Measurements from ENCODE around the gene ZMAT5. TPM values are rescaled to one million over a fixed set of nuclear protein-coding genes. Genes with fewer than 3 reads are reported as not detected.

ZMAT5 gene
- total and polyA plus RNA-seq, 2 of the 13 experiments (the other 11 are each of a cell fraction or from before 2014, with no cell fraction given): 20.7 to 27.8 TPM

DNA sequence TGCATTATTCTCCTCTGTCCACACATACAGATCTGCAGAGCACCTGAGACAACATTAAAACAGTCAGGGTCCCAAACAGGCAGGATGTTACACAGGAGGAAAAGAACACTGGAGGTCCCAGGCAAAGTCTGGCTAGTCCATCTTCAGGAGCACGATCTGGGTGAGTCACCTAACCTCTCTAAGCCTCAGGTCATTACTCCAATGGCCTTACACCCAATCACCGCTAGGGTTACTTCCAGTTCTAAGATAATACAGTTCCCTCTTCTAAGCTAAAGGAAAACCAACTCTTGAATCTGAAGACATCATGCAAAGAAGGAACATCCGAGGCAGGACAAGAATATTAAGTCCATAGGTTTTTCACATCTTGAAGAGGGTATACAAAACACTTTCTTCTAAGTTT is 46.8 kb upstream of the ZMAT5 start:
- FAIRE-seq (no peak), ATAC-seq (0 out of 3 replicates have a peak, but pooled peaks have one; percentile 29), DNase-seq (ENCODE audit: low spot score) (no peak)
- H3K27ac ChIP-seq (ENCODE audit: extremely low read length, insufficient read depth, low read length): no peak overlapping the region
- no peak overlapping the region for H2AFZ ChIP-seq (ENCODE audit: low read length)
- H4K20me1 ChIP-seq (ENCODE audit: insufficient read depth, low read length): no peaks in the 10 kb centered on the region
- ChIA-PET POLR2A (no interaction called here), CTCF (ENCODE audit: low intra/inter-chr PET ratio, low total read pairs) (no interaction called here)
- H3K9me3 ChIP-seq (ENCODE audit: low read length): no peaks in the 10 kb centered on the region
- H3K36me3 ChIP-seq (replicated peaks in 1 of 2; ENCODE audit: control insufficient read depth in 1 of 2, insufficient read depth in 2 of 2, low read length in 2 of 2): peaks cover 18 to 53% of the 10 kb centered on the region in 2 experiments
- H3K27me3 ChIP-seq (ENCODE audit: control insufficient read depth in 1 of 2, insufficient read depth in 2 of 2, low read length in 2 of 2): no peaks in the 10 kb centered on the region; a peak in 1 of 5 replicates
- no peak overlapping the region for H3K9ac ChIP-seq (ENCODE audit: insufficient read depth, low read depth, low read length)
- TF ChIP-seq FOSL2 (CRISPR knock-in tag; IDR thresholded peaks at IDR 0.05) (peak; percentile 48; the same call in 1 of the 2 replicates), PAF1 (CRISPR knock-in tag; IDR thresholded peaks at IDR 0.05) (no peak)
- H3K4me2 ChIP-seq (ENCODE audit: low read depth, low read length): no peak overlapping the region
- no peak overlapping the region for H3K4me3 ChIP-seq (replicated peaks in 1 of 3; ENCODE audit: insufficient read depth in 1 of 3, low read depth in 2 of 3, low read length in 3 of 3)
- intact Hi-C loops (cut with micrococcal nuclease; ENCODE audit: unreplicated experiment): no loop called here
- BruUV-seq (replicated peaks): no TSS peak
- H3K4me1 ChIP-seq (ENCODE audit: insufficient read depth, low read length): peaks cover 51% of the 10 kb centered on the region
- no peaks in the 10 kb centered on the region for H3K79me2 ChIP-seq (ENCODE audit: insufficient read depth, low read length)
- in situ Hi-C loops (cut with HindIII; ENCODE audit: extremely low pct_ligation_motif_present, low pct_unique_long_range_greater_than_20kb): no loop called here
- 70% methylated on average over 3 of the region's 3 CpGs for WGBS (ENCODE audit: low lambda C conversion rate)

DNA sequence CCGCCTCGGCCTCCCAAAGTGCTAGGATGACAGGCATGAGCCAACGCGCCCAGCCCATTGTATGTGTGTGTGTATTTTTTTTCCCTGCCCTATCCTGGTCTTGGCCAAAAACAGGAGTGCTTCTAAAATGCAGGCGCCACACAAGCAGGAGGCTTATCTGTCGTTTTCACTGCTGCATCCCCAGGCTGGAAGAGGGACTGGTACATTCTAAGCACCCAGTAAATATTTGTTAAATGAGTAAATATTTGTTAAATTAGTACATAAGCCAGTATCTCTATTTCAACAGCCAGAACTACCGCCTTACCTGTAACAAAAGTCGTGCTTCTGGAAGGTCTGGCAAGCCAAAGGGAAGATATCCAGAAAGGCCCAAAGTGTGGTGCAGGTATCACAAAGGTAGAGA is 46.3 kb upstream of the ZMAT5 start:
- BruUV-seq (replicated peaks): no TSS peak
- DNase-seq (ENCODE audit: low spot score) (no peak), ATAC-seq (no peak), FAIRE-seq (no peak)
- Histone ChIP-seq H3K9ac (ENCODE audit: insufficient read depth, low read depth, low read length) (no peak overlapping the region), H2AFZ (ENCODE audit: low read length) (no peak overlapping the region), H3K9me3 (ENCODE audit: low read length) (no peaks in the 10 kb centered on the region), H3K4me1 (ENCODE audit: insufficient read depth, low read length) (peaks cover 51% of the 10 kb centered on the region), H3K27ac (ENCODE audit: extremely low read length, insufficient read depth, low read length) (no peak overlapping the region), H4K20me1 (ENCODE audit: insufficient read depth, low read length) (no peaks in the 10 kb centered on the region), H3K79me2 (ENCODE audit: insufficient read depth, low read length) (no peaks in the 10 kb centered on the region), H3K4me2 (ENCODE audit: low read depth, low read length) (no peak overlapping the region), H3K36me3 (replicated peaks in 1 of 2; ENCODE audit: control insufficient read depth in 1 of 2, insufficient read depth in 2 of 2, low read length in 2 of 2) (peaks cover 19 to 58% of the 10 kb centered on the region in 2 experiments), H3K4me3 (replicated peaks in 1 of 3; ENCODE audit: insufficient read depth in 1 of 3, low read depth in 2 of 3, low read length in 3 of 3) (no peak overlapping the region), H3K27me3 (ENCODE audit: control insufficient read depth in 1 of 2, insufficient read depth in 2 of 2, low read length in 2 of 2) (no peaks in the 10 kb centered on the region)
- intact Hi-C loops (cut with micrococcal nuclease; ENCODE audit: unreplicated experiment) (no loop called here), in situ Hi-C loops (cut with HindIII; ENCODE audit: extremely low pct_ligation_motif_present, low pct_unique_long_range_greater_than_20kb) (no loop called here)
- no peak for TF ChIP-seq TCF12 (IDR thresholded peaks at IDR 0.05)
- TF ChIP-seq TCF12 (CRISPR knock-in tag; IDR thresholded peaks at IDR 0.05): no peak
- TF ChIP-seq MTF1 (CRISPR knock-in tag; IDR thresholded peaks at IDR 0.05): no peak
- TF ChIP-seq, protein P1, sequence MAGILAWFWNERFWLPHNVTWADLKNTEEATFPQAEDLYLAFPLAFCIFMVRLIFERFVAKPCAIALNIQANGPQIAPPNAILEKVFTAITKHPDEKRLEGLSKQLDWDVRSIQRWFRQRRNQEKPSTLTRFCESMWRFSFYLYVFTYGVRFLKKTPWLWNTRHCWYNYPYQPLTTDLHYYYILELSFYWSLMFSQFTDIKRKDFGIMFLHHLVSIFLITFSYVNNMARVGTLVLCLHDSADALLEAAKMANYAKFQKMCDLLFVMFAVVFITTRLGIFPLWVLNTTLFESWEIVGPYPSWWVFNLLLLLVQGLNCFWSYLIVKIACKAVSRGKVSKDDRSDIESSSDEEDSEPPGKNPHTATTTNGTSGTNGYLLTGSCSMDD (CRISPR knock-in tag; IDR thresholded peaks at IDR 0.05): no peak
- TF ChIP-seq ISX (CRISPR knock-in tag; conservative IDR thresholded peaks at IDR 0.05): no peak
- no peak for TF ChIP-seq ZSCAN22 (CRISPR knock-in tag; IDR thresholded peaks at IDR 0.05)
- WGBS (ENCODE audit: low lambda C conversion rate): 85% methylated on average over 8 of the region's 8 CpGs
- ChIA-PET POLR2A (no interaction called here), CTCF (ENCODE audit: low intra/inter-chr PET ratio, low total read pairs) (no interaction called here)
